CD14-positive monocyte (primary cell): ENCODE data around the gene ZNF638. TPM values are rescaled to one million over a fixed set of nuclear protein-coding genes. Genes with fewer than 3 reads are reported as not detected.
"Not testable (repeated sequence)": the region's sequence is repeated elsewhere in the genome, so short reads cannot be mapped to it uniquely, and the experiment has no call there.

Experiments used
- DNase-seq, 3 donors: peaks; one replicate each; pipeline ENCODE4 v3.0.0-alpha.2; 2011 to 2022
- H2AFZ ChIP-seq: 2 replicates; pipeline ENCODE4 v1.6.0; 2012; ENCODE audit warnings: mild to moderate bottlenecking, low read depth, low read length, inconsistent platforms; ENCODE audit not compliant: insufficient read depth, poor library complexity, severe bottlenecking
- H3K27ac ChIP-seq, 2 donors: 1 replicate in 1 of 2; 2 replicates in 1 of 2; pipeline ENCODE4 v1.5.1; 2012 to 2013; ENCODE audit warnings: low read length in 2 of 2, control low read depth in 1 of 2, inconsistent platforms in 1 of 2, low read depth in 1 of 2, mild to moderate bottlenecking in 1 of 2
- H3K27me3 ChIP-seq, 2 donors: one replicate each; pipeline versions ENCODE4 v1.6.0 to v1.6.1; 2011 to 2013; ENCODE audit warnings: low read length in 2 of 2; ENCODE audit not compliant: control insufficient read depth in 2 of 2, insufficient read depth in 2 of 2
- H3K36me3 ChIP-seq, 2 donors: replicated peaks in 1 of 2; 1 replicate in 1 of 2; 2 replicates in 1 of 2; pipeline versions ENCODE4 v1.5.1 to v1.6.1; 2012 to 2013; ENCODE audit warnings: low read length in 2 of 2, control low read depth in 1 of 2, inconsistent platforms in 1 of 2, mild to moderate bottlenecking in 1 of 2; ENCODE audit not compliant: insufficient read depth in 2 of 2, control insufficient read depth in 1 of 2
- H3K4me1 ChIP-seq, 2 donors: 1 replicate in 1 of 2; 2 replicates in 1 of 2; pipeline versions ENCODE4 v1.5.1 to v1.6.1; 2012 to 2013; ENCODE audit warnings: low read length in 2 of 2, control low read depth in 1 of 2, inconsistent platforms in 1 of 2, mild to moderate bottlenecking in 1 of 2, moderate library complexity in 1 of 2; ENCODE audit not compliant: insufficient read depth in 2 of 2, control insufficient read depth in 1 of 2
- H3K4me2 ChIP-seq: replicated peaks from 2 replicates; pipeline ENCODE3; 2012; ENCODE audit warnings: low read length, moderate library complexity, mild to moderate bottlenecking; ENCODE audit not compliant: poor library complexity, severe bottlenecking; ENCODE audit errors: extremely low read depth
- H3K4me3 ChIP-seq, 3 experiments: fragments of 200-600 bp in 1 of 3; sonication (generic) in 1 of 3; replicated peaks in 1 of 3; 1 replicate in 2 of 3; 2 replicates in 1 of 3; pipeline ENCODE4 v1.5.1; 2011 to 2013; ENCODE audit warnings: low read length in 3 of 3, mild to moderate bottlenecking in 3 of 3, control low read depth in 2 of 3, low read depth in 2 of 3, inconsistent platforms in 1 of 3, moderate library complexity in 1 of 3
- H3K79me2 ChIP-seq: 2 replicates; pipeline ENCODE4 v1.6.0; 2012; ENCODE audit warnings: mild to moderate bottlenecking, control low read depth, inconsistent platforms, low read length, moderate library complexity; ENCODE audit not compliant: insufficient read depth
- H3K9ac ChIP-seq: 2 replicates; pipeline ENCODE4 v1.6.0; 2017; ENCODE audit warnings: low read length, mild to moderate bottlenecking; ENCODE audit not compliant: insufficient read depth, poor library complexity, severe bottlenecking
- H3K9me3 ChIP-seq, 2 donors: replicated peaks in 1 of 2; 1 replicate in 1 of 2; 2 replicates in 1 of 2; pipeline versions ENCODE4 v1.5.1 to v1.6.1; 2012 to 2013; ENCODE audit warnings: low read length in 2 of 2, control low read depth in 1 of 2; ENCODE audit not compliant: control insufficient read depth in 1 of 2, insufficient read depth in 1 of 2
- H4K20me1 ChIP-seq: 2 replicates; pipeline ENCODE4 v1.6.0; 2012; ENCODE audit warnings: mild to moderate bottlenecking, low read length, control low read depth, moderate library complexity; ENCODE audit not compliant: insufficient read depth
- H3K27ac Mint-ChIP-seq, 7 donors: one replicate each; pipeline ENCODE4 v1.8.0; 2020; ENCODE audit warnings: mild to moderate bottlenecking in 7 of 7, mixed read lengths in 7 of 7, moderate library complexity in 6 of 7, inconsistent platforms in 2 of 7
- H3K27me3 Mint-ChIP-seq, 3 donors: one replicate each; pipeline ENCODE4 v1.8.0; 2021 to 2022; ENCODE audit warnings: low read depth in 3 of 3, mild to moderate bottlenecking in 3 of 3, mixed read lengths in 3 of 3, moderate library complexity in 3 of 3, inconsistent platforms in 1 of 3
- H3K36me3 Mint-ChIP-seq, 2 donors: one replicate each; pipeline ENCODE4 v1.8.0; 2020; ENCODE audit warnings: mixed read lengths in 2 of 2, inconsistent platforms in 1 of 2, mild to moderate bottlenecking in 1 of 2
- H3K4me1 Mint-ChIP-seq: one replicate; pipeline ENCODE4 v1.8.0; 2020; ENCODE audit warnings: mild to moderate bottlenecking, mixed read lengths
- H3K4me3 Mint-ChIP-seq, 2 donors: one replicate each; pipeline ENCODE4 v1.8.0; 2020; ENCODE audit warnings: mild to moderate bottlenecking in 2 of 2, mixed read lengths in 2 of 2, moderate library complexity in 1 of 2
- H3K9me3 Mint-ChIP-seq, 7 donors: one replicate each; pipeline ENCODE4 v1.8.0; 2020 to 2022; ENCODE audit warnings: mixed read lengths in 7 of 7, mild to moderate bottlenecking in 6 of 7, moderate library complexity in 6 of 7, inconsistent platforms in 2 of 7
- CTCF ChIP-seq: fragments of 200-600 bp; IDR thresholded peaks from one replicate; pipeline ENCODE4 v1.8.0; 2022; ENCODE audit warnings: antibody characterized with exemption, mild to moderate bottlenecking
- WGBS: methylation state at CpG from one replicate; pipeline ENCODE4 v1.1.5; 2013; ENCODE audit warnings: missing lambda C conversion rate; ENCODE audit not compliant: insufficient coverage; 5-methylcytosine and 5-hydroxymethylcytosine counted together
- intact Hi-C, 2 donors: fragments of 100-400 bp; cut with micrococcal nuclease; formaldehyde crosslinking; loops; one replicate each; pipeline versions ENCODE4 v1.15.0 to v1.15.1; 2023
- polyA plus RNA-seq, 3 donors: library from polyadenylated mRNA; depleted of rRNA in 1 of 3; unstranded in 2 of 3; stranded (reverse) in 1 of 3; fragments of 300-500 nt in 2 of 3; fragments of >200 nt in 1 of 3; fragmentation: Illumina TruSeq in 2 of 3; gene quantifications; 1 replicate in 2 of 3; 2 replicates in 1 of 3; pipeline ENCODE4 v1.2.3, GENCODE V29; 2012 to 2021

ZNF638 gene
- polyA plus RNA-seq, 3 donors, result 19.1 to 64.6 (median 22.4) TPM

DNA sequence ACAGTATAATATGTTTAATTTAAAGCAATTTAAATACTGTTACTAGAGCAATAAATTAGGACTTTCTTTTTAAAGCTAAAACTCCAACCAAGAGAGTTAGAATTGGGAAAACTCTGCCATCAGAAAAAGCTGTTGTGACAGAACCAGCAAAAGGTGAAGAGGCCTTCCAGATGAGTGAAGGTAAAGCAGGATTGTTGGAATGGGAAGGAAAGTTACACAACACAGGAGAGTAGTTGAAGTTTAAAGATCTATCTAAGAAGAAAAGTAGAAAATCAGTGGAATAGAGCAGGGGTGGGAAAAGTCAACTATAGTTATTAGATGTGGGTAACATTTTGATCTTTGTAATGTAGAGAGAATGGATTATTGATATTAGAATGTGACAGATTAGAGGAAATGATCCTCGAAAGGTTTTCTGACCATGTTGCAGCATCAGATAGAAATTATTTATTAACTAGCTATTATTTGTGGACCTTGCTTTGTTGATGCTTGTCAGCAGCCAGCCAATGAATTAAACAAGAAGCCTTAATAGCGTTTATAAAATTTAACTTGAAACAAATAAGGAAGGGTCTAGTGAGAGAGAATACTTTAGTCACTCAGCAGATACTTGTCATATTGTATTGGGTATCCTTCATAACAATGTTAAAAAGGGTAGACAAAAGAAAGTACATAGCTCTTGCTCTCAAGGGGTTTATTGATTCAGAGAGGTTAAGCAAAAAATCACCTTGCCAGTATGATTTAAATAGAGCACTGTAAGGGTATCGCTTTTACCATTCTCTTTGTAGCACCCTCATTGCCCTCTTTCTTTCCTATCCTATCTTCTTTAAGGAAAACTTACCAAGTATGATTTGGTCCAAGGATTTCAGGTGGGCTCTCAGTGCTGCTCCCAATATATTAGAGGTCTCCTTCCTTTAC is 97.1 kb downstream of the ZNF638 start:
- Histone ChIP-seq H3K79me2 (peaks cover 3% of the 10 kb centered on the region), H3K4me1 (peaks cover 7 to 32% of the 10 kb centered on the region in 2 donors), H2AFZ (no peak overlapping the region), H3K27me3 (no peaks in the 10 kb centered on the region), H3K27ac (no peak overlapping the region), H3K9me3 (no peaks in the 10 kb centered on the region), H3K4me2 (no peak overlapping the region), H4K20me1 (peaks cover 9% of the 10 kb centered on the region), H3K4me3 (no peak overlapping the region), H3K9ac (no peak overlapping the region), H3K36me3 (peaks cover 66 to 75% of the 10 kb centered on the region in 2 donors)
- DNase-seq, result no peak
- H3K36me3 Mint-ChIP-seq, result peaks cover 63 to 82% of the 10 kb centered on the region in 2 donors
- no CpG with 5 or more reads among the region's 3 CpGs for WGBS
- no peak overlapping the region for H3K4me3 Mint-ChIP-seq
- no peaks in the 10 kb centered on the region for H3K27me3 Mint-ChIP-seq
- intact Hi-C loops, result no loop called here
- H3K27ac Mint-ChIP-seq, result peak overlapping the region in 1 of 7 donors; percentile 5
- TF ChIP-seq CTCF, result no peak
- peaks cover 23% of the 10 kb centered on the region for H3K4me1 Mint-ChIP-seq
- no peaks in the 10 kb centered on the region for H3K9me3 Mint-ChIP-seq

GRCh38 chr2:71445142-71445541 is 113.6 kb downstream of the ZNF638 start:
- H3K4me2 ChIP-seq, H3K36me3 ChIP-seq, intact Hi-C loops, H3K9me3 ChIP-seq, H3K27ac ChIP-seq, H3K27ac Mint-ChIP-seq, H3K4me3 ChIP-seq, H3K79me2 ChIP-seq, DNase-seq, H3K9ac ChIP-seq, H3K27me3 Mint-ChIP-seq, H4K20me1 ChIP-seq, H3K27me3 ChIP-seq, H3K36me3 Mint-ChIP-seq, H3K9me3 Mint-ChIP-seq, H2AFZ ChIP-seq: not testable (repeated sequence)
- 75% methylated on average over 3 of the region's 5 CpGs for WGBS
- peaks cover 28 to 58% of the 10 kb centered on the region in 2 donors for H3K4me1 ChIP-seq
- H3K4me3 Mint-ChIP-seq, result peak overlapping the region in 1 of 2 donors; percentile 18
- H3K4me1 Mint-ChIP-seq, result peaks cover 58% of the 10 kb centered on the region
